ENCODE results near the gene BICD1. TPM values are rescaled to one million over a fixed set of nuclear protein-coding genes. Genes with fewer than 3 reads are reported as not detected.

The BICD1 gene
- total and polyA plus RNA-seq, 4 donors = 0.46 to 3.4 (median 1.1) TPM

DNA sequence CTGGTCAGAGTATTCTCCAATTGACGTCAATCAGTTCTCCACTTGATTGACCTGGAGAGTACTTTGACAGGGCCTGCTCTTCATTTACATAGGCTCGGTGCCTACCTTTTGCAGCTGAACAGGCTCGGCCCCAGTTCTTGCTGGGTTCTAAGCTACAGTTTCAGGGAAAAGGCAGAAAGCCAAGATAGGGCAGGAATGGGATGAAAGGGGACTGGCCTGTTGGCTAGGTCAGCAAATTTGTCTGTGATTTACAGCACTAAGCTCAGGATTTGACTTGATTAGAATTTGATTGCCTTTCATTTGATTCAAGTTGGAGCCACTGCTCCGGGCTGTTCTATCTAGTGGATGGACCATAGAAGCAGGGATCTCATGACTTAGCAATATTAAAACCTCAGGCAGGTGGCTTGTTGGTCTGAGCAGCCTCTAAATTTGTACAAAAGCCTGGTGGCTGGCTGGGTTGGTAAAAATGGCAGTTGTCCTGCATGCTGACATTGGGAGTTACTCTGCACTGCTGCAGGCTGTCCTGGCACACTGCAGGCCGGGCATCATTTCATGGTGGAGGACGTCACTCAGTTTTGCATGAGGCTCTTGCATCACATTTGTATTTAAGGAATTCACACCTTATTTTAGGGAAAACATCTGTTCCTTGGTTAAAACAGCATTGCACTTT, 71.8 kb downstream of the BICD1 start:
- Histone ChIP-seq H3K9ac (ENCODE audit: low read depth in 1 of 2, low read length in 2 of 2) (no peak overlapping the region), H3K4me3 (ENCODE audit: low read depth in 1 of 3, low read length in 3 of 3) (no peak overlapping the region), H3K9me3 (ENCODE audit: control insufficient read depth in 4 of 4, low read length in 3 of 4) (no peaks in the 10 kb centered on the region), H3K27ac (ENCODE audit: low read depth in 1 of 2, low read length in 2 of 2) (no peak overlapping the region), H3K27me3 (ENCODE audit: control insufficient read depth in 4 of 4, insufficient read depth in 4 of 4, low read length in 3 of 4) (no peaks in the 10 kb centered on the region), H3K4me1 (ENCODE audit: control insufficient read depth in 4 of 4, insufficient read depth in 4 of 4, low read length in 3 of 4) (no peaks in the 10 kb centered on the region), H3K36me3 (ENCODE audit: control insufficient read depth in 4 of 4, insufficient read depth in 3 of 4, low read depth in 1 of 4, low read length in 3 of 4) (no peaks in the 10 kb centered on the region)
- TF ChIP-seq EGR1 (IDR thresholded peaks at IDR 0.05; ENCODE audit: low read depth in 2 of 2) (no peak), FOXA1 (IDR thresholded peaks at IDR 0.05) (no peak), SP1 (IDR thresholded peaks at IDR 0.05) (peak; percentile 26), GABPA (IDR thresholded peaks at IDR 0.05 in 1 of 2, conservative IDR thresholded peaks at IDR 0.05 in 1 of 2) (no peak), JUND (IDR thresholded peaks at IDR 0.05) (no peak), YY1 (IDR thresholded peaks at IDR 0.05) (no peak), HNF4G (IDR thresholded peaks at IDR 0.05) (no peak), RXRA (IDR thresholded peaks at IDR 0.05) (peak in 1 of 2 donors; percentile 45), HNF4A (conservative IDR thresholded peaks at IDR 0.05) (peak in 1 of 2 donors; percentile 10), FOXA2 (IDR thresholded peaks at IDR 0.05) (no peak), TAF1 (conservative IDR thresholded peaks at IDR 0.05) (no peak), NR2F2 (IDR thresholded peaks at IDR 0.05) (no peak), RAD21 (IDR thresholded peaks at IDR 0.05) (no peak)
- TF ChIP-seq, protein P1, sequence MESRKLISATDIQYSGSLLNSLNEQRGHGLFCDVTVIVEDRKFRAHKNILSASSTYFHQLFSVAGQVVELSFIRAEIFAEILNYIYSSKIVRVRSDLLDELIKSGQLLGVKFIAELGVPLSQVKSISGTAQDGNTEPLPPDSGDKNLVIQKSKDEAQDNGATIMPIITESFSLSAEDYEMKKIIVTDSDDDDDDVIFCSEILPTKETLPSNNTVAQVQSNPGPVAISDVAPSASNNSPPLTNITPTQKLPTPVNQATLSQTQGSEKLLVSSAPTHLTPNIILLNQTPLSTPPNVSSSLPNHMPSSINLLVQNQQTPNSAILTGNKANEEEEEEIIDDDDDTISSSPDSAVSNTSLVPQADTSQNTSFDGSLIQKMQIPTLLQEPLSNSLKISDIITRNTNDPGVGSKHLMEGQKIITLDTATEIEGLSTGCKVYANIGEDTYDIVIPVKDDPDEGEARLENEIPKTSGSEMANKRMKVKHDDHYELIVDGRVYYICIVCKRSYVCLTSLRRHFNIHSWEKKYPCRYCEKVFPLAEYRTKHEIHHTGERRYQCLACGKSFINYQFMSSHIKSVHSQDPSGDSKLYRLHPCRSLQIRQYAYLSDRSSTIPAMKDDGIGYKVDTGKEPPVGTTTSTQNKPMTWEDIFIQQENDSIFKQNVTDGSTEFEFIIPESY (IDR thresholded peaks at IDR 0.05) = no peak
- TF ChIP-seq, protein P2, sequence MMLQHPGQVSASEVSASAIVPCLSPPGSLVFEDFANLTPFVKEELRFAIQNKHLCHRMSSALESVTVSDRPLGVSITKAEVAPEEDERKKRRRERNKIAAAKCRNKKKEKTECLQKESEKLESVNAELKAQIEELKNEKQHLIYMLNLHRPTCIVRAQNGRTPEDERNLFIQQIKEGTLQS (IDR thresholded peaks at IDR 0.05) = no peak
- TF ChIP-seq, protein P3, sequence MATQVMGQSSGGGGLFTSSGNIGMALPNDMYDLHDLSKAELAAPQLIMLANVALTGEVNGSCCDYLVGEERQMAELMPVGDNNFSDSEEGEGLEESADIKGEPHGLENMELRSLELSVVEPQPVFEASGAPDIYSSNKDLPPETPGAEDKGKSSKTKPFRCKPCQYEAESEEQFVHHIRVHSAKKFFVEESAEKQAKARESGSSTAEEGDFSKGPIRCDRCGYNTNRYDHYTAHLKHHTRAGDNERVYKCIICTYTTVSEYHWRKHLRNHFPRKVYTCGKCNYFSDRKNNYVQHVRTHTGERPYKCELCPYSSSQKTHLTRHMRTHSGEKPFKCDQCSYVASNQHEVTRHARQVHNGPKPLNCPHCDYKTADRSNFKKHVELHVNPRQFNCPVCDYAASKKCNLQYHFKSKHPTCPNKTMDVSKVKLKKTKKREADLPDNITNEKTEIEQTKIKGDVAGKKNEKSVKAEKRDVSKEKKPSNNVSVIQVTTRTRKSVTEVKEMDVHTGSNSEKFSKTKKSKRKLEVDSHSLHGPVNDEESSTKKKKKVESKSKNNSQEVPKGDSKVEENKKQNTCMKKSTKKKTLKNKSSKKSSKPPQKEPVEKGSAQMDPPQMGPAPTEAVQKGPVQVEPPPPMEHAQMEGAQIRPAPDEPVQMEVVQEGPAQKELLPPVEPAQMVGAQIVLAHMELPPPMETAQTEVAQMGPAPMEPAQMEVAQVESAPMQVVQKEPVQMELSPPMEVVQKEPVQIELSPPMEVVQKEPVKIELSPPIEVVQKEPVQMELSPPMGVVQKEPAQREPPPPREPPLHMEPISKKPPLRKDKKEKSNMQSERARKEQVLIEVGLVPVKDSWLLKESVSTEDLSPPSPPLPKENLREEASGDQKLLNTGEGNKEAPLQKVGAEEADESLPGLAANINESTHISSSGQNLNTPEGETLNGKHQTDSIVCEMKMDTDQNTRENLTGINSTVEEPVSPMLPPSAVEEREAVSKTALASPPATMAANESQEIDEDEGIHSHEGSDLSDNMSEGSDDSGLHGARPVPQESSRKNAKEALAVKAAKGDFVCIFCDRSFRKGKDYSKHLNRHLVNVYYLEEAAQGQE (IDR thresholded peaks at IDR 0.05) = no peak
- TF ChIP-seq, protein P4, sequence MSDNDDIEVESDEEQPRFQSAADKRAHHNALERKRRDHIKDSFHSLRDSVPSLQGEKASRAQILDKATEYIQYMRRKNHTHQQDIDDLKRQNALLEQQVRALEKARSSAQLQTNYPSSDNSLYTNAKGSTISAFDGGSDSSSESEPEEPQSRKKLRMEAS (IDR thresholded peaks at IDR 0.05) = no peak
- TF ChIP-seq, protein P5, sequence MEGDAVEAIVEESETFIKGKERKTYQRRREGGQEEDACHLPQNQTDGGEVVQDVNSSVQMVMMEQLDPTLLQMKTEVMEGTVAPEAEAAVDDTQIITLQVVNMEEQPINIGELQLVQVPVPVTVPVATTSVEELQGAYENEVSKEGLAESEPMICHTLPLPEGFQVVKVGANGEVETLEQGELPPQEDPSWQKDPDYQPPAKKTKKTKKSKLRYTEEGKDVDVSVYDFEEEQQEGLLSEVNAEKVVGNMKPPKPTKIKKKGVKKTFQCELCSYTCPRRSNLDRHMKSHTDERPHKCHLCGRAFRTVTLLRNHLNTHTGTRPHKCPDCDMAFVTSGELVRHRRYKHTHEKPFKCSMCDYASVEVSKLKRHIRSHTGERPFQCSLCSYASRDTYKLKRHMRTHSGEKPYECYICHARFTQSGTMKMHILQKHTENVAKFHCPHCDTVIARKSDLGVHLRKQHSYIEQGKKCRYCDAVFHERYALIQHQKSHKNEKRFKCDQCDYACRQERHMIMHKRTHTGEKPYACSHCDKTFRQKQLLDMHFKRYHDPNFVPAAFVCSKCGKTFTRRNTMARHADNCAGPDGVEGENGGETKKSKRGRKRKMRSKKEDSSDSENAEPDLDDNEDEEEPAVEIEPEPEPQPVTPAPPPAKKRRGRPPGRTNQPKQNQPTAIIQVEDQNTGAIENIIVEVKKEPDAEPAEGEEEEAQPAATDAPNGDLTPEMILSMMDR (IDR thresholded peaks at IDR 0.05; ENCODE audit: low read depth, low read length, missing input control) = no peak
- 71% methylated on average over 6 of the region's 6 CpGs for WGBS
- no peak for DNase-seq (ENCODE audit: low spot score)
